Stimulated activated effector memory CD8-positive, alpha-beta T cell treated with anti-CD3 and anti-CD28 coated beads, Interleukin-12 subunit alpha, Interleukin-12 subunit beta, amount 100 ng/mL, for 72 hours (primary cell): ENCODE results near the gene SULT1A2.
"Not testable (repeated sequence)": the region's sequence is repeated elsewhere in the genome, so short reads cannot be mapped to it uniquely, and the experiment has no call there.

ENCODE experiments used
- ATAC-seq: fragments of 150-1000 bp; cut with Tn5 transposase; 2 replicates; pipeline ENCODE4 v1.10.0; 2021
- DNase-seq, 2 donors: peaks; one replicate each; pipeline ENCODE4 v3.0.0; 2021 to 2022; ENCODE audit warnings: low spot score in 2 of 2
- H3K27ac Mint-ChIP-seq: one replicate; pipeline ENCODE4 v1.8.0; 2022; ENCODE audit warnings: mild to moderate bottlenecking, mixed read lengths
- H3K36me3 Mint-ChIP-seq: one replicate; pipeline ENCODE4 v1.8.0; 2022; ENCODE audit warnings: mild to moderate bottlenecking, mixed read lengths
- H3K4me1 Mint-ChIP-seq: one replicate; pipeline ENCODE4 v1.8.0; 2022; ENCODE audit warnings: mixed read lengths
- H3K4me3 Mint-ChIP-seq: one replicate; pipeline ENCODE4 v1.8.0; 2022; ENCODE audit warnings: mild to moderate bottlenecking, mixed read lengths
- H3K9me3 Mint-ChIP-seq: one replicate; pipeline ENCODE4 v1.8.0; 2022; ENCODE audit warnings: mixed read lengths

SULT1A2 gene

DNA sequence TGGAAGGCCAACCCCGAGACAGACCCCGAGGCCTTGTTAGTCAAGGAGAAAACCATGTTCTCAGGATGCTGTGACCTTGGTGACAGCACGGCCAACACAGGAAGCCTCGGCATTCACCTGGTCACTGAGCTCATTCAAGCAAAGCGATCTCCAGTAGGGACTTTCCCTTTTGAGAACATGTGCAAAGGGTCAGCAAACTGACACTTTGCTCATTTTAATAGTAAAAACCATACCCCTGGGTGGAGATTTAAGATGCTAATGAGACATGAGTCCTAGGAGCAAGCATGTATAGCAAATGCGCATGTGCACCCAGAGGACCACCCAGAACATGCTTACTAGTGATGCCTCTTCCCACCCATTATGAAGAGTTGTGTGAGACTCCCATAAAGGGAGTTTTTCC is 5.7 kb upstream of the SULT1A2 start:
- Mint-ChIP-seq H3K4me1 (no peaks in the 10 kb centered on the region), H3K36me3 (no peaks in the 10 kb centered on the region), H3K4me3 (no peak overlapping the region), H3K9me3 (no peaks in the 10 kb centered on the region), H3K27ac (no peak overlapping the region)
- DNase-seq: no peak
- no peak for ATAC-seq

DNA sequence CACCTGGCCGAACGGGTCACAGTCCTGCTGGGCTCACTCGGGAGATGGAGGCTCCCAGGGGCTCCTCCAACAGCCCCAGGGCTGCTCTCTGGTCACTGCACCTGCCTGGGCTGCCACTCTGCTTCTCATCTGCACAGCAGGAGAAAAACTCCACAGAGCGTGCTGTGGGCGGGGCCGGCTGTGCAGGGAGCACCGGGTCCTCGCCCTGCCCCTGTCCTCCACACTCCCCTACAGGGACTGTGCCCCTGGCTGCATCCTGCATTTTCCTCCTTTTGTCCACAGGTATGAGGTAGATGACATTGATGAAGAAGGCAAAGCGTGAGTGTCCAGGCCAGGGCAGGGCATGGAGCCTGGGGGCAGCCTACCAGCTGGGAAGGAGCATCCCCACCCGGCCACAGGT is 5.2 kb upstream of the SULT1A2 start:
- H3K4me1 Mint-ChIP-seq, DNase-seq, H3K4me3 Mint-ChIP-seq, H3K36me3 Mint-ChIP-seq, H3K27ac Mint-ChIP-seq, ATAC-seq, H3K9me3 Mint-ChIP-seq: not testable (repeated sequence)

DNA sequence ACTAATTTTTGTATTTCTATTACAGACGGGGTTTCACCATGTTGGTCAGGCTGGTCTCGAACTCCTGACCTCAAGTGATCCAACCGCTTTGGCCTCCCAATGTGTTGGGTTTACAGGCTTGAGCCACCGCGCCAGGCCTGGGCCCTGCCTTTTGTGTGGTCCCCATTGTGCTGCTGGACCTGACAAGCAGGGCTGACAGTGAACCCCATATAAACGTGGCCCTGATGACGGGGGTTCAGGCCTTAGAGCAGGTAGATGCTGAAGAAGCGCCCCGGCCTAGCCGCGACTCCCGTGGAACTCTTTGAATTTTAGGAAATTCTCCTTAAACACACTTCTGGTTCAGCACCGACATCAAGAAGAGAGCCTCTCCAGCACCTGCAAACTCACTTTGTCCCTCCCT is 4.7 kb upstream of the SULT1A2 start:
- ATAC-seq, H3K27ac Mint-ChIP-seq, H3K4me1 Mint-ChIP-seq, H3K4me3 Mint-ChIP-seq, DNase-seq, H3K9me3 Mint-ChIP-seq, H3K36me3 Mint-ChIP-seq: not testable (repeated sequence)

DNA sequence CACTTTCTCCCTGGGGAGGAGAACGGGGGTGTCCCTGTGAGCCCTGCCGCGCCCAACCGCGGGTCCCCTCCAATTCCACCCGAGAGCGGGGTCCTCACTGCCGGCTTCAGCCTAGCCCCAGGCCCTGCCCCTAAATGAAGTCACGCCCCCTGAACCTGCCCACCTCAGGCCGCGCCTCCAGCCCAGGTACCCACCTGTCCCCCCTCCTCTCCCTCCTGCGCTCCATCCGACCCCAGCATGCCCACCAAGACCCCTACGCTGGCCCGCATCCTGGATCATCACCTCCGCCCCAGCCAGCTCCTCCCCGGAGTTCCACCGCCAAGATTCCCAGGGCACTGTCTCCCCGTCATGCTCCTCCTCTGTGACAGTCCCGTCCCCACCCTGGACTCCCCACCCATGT is 4.1 kb upstream of the SULT1A2 start:
- not testable (repeated sequence) for DNase-seq, H3K27ac Mint-ChIP-seq, H3K36me3 Mint-ChIP-seq, H3K4me1 Mint-ChIP-seq, H3K9me3 Mint-ChIP-seq, H3K4me3 Mint-ChIP-seq, ATAC-seq

DNA sequence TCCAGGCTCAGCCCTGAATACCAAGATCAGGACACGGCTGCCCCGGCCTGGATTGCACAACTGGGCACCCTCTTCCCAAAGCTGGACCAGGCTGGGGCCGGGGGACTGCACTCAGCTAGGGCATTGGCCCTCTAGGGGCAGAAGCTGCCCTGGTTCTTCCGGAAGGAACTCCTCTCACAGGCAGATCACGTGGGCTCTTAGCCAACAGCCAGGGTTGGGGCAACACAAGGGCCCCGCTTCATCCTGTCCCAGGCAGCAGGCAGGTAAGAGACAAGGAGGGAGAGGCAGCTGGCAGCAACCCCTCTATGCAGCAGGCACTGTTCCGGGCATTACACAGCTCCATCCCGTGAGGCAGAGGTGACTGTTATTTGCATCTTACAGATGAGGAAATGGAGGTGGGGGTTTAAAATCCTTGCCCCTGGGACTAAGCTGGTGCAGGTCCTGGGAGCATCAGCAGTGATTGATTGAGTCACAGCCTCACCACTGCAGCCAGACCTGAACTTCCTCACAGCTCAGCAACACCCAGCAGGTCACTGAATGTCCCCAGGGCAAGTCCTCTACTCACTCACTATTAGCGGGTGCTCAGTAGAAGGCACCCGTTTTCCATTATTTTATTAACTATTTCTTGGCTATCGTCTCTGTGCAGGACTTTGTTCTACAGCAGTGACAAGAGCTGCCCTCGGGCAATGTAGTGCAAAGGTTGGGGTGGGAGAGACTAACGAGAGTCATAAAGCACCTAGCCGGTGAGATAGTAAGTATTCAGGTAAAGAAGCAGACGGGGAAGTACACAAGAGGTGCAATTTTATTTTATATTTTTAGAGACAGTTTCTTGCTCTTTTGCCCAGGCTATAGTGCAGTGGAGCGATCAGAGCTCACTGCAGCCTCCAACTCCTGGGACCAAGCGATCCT is 2.8 kb upstream of the SULT1A2 start:
- H3K27ac Mint-ChIP-seq: not testable (repeated sequence)

DNA sequence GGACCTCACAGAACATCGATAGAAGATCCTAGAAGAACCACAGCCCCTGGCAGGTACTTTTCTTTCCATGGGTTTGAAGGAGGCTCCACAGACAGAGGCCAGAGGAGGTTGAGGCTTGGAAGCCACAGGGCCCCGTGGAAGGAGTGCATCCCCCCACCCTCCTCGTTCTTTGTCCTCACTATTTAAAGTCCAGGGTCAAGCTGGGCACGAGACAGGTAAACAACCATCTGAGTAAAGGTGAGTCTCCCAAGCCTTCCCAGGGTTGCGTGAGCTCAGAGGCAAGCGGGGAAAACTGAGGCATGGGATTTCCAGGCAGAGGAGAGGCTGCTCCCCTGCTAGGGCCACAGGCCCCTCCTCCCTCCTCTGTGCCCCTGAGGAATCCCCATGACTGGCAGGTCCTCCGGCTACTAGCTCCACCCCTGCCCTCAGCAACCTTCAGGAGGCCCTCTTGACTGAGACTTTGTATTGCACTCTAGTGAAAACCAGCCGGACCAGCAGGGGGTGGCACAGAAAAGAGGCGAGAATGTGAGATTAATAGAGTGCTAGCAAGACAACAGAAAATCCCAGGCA is 927 bp upstream of the SULT1A2 start:
- ATAC-seq (no peak), DNase-seq (no peak)
- no peaks in the 10 kb centered on the region for H3K9me3 Mint-ChIP-seq
- H3K36me3 Mint-ChIP-seq: no peaks in the 10 kb centered on the region
- H3K4me3 Mint-ChIP-seq: no peak overlapping the region
- H3K27ac Mint-ChIP-seq: no peak overlapping the region
- H3K4me1 Mint-ChIP-seq: peaks cover 6% of the 10 kb centered on the region

More for the DNA sequence above, 2.8 kb upstream of the SULT1A2 start:
- H3K4me1 Mint-ChIP-seq, H3K9me3 Mint-ChIP-seq, DNase-seq, H3K36me3 Mint-ChIP-seq, H3K4me3 Mint-ChIP-seq: not testable (repeated sequence)
- ATAC-seq: peak; percentile 86

DNA sequence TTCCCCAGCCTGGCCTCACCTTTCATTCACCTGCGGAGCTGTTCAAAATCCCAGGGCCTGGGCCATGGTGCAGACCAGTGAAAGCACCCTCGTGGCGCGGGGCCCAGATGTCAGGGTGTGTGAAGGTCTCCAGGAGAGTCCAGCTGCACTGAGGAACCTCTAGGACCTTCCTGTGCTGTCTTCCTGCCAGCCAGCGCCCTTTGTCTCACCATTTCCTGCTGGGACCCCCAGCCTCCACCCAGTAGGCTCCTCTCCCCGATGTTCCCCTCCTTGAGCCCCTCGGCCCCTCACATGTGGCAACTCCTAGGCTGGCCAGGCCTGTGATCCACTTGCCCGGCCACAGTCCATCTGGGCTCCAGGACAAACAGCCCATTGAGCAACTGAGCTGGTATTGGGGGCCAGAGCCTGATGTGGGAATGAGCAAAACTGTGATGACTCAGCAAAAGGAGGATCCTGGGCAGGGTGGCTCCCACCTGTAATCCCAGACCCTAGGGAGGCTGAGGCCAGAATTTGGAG is 677 bp downstream of the SULT1A2 start:
- no peak overlapping the region for H3K27ac Mint-ChIP-seq

DNA sequence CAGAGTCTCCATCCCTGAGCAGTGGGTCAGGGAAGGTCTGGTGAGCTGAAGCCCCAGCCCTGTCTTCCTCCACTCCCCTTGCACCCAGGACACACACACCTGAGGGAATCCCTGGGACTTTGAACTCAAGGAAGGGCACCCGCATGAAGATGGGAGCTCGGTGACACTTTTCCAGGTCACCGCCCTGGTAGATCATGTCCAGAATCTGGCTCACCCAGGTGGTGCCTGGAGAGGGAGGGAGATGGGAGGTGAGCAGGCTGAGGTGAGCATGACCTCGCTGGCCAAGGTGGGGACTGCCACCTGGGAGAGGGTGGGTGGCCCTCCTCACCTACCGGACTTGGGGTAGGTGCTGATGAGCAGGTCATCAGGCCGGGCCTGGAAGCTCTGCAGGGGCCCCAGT is 1.4 kb downstream of the SULT1A2 start:
- peaks cover 13% of the 10 kb centered on the region for H3K36me3 Mint-ChIP-seq
- H3K4me3 Mint-ChIP-seq, ATAC-seq, H3K27ac Mint-ChIP-seq, DNase-seq, H3K9me3 Mint-ChIP-seq, H3K4me1 Mint-ChIP-seq: not testable (repeated sequence)

More for the DNA sequence above, 677 bp downstream of the SULT1A2 start:
- no peak for ATAC-seq
- no peak for DNase-seq
- H3K36me3 Mint-ChIP-seq: peaks cover 6% of the 10 kb centered on the region
- H3K9me3 Mint-ChIP-seq: no peaks in the 10 kb centered on the region
- no peak overlapping the region for H3K4me3 Mint-ChIP-seq
- H3K4me1 Mint-ChIP-seq: peaks cover 6% of the 10 kb centered on the region

DNA sequence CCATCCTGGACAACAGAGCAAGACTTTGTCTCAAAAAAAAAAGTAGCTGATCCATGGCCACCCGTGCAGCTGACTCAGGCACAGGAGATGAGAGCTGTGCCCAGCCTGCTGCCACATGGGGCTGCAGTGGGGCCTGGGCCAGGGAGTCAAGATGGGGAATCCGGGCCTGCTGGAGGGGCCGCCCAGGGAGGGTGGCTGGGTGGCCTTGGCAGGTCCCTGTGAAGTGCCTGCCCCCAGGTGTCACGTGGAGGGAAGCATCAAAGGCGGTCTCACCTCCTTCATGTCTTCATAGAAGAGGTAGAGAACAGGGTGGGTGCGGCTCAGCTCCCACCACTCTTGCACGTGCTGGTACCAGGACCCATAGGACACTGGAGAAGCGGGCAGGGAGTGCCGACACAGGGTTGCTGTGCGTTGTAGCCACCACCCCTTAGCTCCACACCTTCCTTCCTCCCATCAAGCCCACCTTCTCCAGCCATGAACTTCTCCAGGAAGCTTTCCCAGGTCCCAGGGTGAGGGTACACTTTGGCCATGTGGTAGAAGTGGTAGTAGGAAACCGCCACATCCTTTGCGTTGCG is 3.8 kb downstream of the SULT1A2 start:
- H3K27ac Mint-ChIP-seq: no peak overlapping the region
- no peak overlapping the region for H3K4me3 Mint-ChIP-seq
- ATAC-seq (peak; percentile 11), DNase-seq (no peak)
- H3K4me1 Mint-ChIP-seq: peaks cover 6% of the 10 kb centered on the region
- H3K9me3 Mint-ChIP-seq: no peaks in the 10 kb centered on the region
- peaks cover 26% of the 10 kb centered on the region for H3K36me3 Mint-ChIP-seq

DNA sequence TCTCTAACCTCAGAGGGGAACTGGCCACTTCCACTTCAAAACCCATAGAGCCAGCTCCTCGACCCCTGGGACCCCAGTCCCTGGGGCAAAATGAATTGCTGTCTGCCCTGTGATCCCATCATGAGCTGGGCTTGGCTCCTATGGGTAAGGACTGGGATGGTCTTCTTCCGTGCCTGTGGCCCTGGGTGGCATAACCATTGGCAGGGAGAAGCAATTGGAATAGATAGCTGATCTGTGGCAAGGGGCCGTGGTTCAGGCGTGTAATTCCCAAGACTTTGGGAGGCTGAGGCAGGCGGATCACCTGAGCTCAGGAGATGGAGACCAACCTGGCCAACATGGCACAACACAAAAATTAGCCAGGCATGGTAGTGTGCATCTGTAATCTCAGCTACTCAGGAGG is 4.3 kb downstream of the SULT1A2 start:
- H3K27ac Mint-ChIP-seq: no peak overlapping the region
- DNase-seq: no peak
- no peaks in the 10 kb centered on the region for H3K9me3 Mint-ChIP-seq
- peaks cover 6% of the 10 kb centered on the region for H3K4me1 Mint-ChIP-seq
- peaks cover 30% of the 10 kb centered on the region for H3K36me3 Mint-ChIP-seq
- H3K4me3 Mint-ChIP-seq: no peak overlapping the region
- ATAC-seq: no peak

DNA sequence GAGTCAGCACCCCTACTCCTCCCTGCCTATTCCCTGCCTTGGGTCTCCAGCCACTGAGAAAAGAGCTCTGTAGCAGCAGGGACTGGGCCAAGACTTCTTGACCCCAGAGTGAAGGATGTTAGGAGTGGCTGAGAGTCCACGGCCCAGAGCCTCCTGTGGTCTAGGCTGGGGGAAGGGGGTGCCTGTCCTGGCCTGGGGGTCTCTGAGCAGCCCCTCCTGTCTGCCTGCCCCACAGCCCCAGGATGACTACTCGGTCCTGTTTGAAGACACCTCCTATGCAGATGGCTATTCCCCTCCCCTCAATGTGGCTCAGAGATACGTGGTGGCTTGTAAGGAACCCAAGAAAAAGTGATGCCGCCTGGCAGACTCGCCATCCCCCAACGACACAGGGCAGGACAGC is 5.5 kb downstream of the SULT1A2 start:
- H3K27ac Mint-ChIP-seq: peak overlapping the region; percentile 81
- H3K36me3 Mint-ChIP-seq: peaks cover 38% of the 10 kb centered on the region

DNA sequence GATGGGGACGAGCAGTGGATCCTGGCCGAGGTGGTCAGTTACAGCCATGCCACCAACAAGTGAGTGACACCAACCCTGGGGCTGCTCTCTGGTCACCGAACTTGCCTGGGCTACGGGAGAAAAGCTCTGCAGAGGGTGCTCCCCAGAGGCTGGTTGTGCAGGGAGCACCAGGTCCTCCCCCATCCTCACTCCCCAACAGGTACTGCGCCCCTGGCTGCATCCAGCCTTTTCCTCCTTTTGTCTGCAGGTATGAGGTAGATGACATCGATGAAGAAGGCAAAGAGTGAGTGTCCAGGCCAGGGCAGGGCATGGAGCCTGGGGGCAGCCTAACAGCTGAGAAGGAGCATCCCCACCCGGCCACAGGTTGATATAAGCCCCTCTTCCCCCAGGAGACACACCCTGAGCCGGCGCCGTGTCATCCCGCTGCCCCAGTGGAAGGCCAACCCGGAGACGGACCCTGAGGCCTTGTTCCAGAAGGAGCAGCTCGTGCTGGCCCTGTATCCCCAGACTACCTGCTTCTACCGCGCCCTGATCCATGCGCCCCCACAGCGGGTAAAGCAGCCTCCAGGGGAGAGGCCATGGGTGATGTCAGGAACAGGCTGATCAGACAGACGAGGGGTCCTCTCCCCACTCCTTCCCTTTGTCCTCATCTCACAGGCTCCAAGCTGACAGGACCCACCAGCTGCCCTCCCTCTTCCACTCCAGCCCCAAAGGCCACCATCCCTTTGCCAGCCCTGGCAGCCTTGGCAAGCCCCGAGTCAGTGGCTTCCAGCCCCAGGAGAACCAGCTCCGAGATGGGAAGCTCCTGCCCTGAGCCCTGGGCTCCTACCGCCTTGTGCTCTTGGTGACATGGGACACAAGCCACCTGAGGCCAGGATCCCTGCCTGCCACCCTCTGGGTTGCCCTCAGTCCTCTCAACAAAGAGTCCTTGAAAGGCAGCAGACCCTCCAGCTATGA is 6.2 kb downstream of the SULT1A2 start:
- no peak for ATAC-seq
- H3K9me3 Mint-ChIP-seq: no peaks in the 10 kb centered on the region
- H3K4me1 Mint-ChIP-seq: peaks cover 6% of the 10 kb centered on the region
- peak overlapping the region; percentile 81 for H3K27ac Mint-ChIP-seq
- DNase-seq: no peak
- H3K36me3 Mint-ChIP-seq: peaks cover 45% of the 10 kb centered on the region
- no peak overlapping the region for H3K4me3 Mint-ChIP-seq

More for the DNA sequence above, 5.5 kb downstream of the SULT1A2 start:
- no peak overlapping the region for H3K4me3 Mint-ChIP-seq
- H3K9me3 Mint-ChIP-seq: no peaks in the 10 kb centered on the region
- ATAC-seq: no peak
- peaks cover 6% of the 10 kb centered on the region for H3K4me1 Mint-ChIP-seq
- DNase-seq: no peak

DNA sequence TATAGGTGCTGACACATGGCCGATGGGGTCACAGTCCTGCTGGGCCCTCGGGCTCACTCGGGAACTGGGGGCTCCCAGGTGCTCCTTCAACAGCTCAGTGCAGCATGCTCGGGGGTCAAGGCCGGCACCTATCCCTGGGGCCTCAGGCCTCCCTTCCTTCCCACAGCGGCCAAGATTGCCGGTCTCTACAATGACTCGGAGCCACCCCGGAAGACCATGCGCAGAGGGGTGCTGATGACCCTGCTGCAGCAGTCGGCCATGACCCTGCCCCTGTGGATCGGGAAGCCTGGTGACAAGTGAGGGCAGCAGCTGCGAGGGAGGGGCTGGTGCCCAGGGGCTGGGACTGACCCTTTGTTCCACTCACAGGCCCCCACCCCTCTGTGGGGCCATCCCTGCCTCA is 6.9 kb downstream of the SULT1A2 start:
- Mint-ChIP-seq H3K9me3 (no peaks in the 10 kb centered on the region), H3K36me3 (peaks cover 51% of the 10 kb centered on the region), H3K27ac (no peak overlapping the region), H3K4me3 (no peak overlapping the region), H3K4me1 (peaks cover 6% of the 10 kb centered on the region)
- ATAC-seq (no peak), DNase-seq (no peak)

DNA sequence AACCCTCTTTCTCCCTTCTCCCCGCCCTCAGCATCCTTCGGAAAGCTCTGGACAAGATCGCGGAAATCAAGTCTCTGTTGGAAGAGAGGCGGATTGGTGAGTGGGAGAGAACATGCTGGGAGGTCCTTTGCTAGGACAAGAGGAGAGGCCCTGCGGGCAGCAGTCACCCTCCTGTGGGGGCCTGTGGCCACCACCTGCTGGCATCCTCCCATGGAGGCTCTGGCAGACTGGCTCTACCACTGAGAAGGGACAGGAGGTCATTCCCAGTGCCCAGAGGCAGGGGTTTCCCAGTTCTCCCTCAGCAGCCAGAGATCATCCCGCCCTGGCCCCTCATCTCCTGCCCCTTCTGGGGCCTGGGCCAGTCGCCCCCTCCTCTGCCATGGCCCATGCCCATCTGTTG is 7.8 kb downstream of the SULT1A2 start:
- H3K27ac Mint-ChIP-seq: peak overlapping the region; percentile 10
- H3K9me3 Mint-ChIP-seq: no peaks in the 10 kb centered on the region
- H3K36me3 Mint-ChIP-seq: peaks cover 60% of the 10 kb centered on the region
- no peak for ATAC-seq
- DNase-seq: no peak
- peaks cover 6% of the 10 kb centered on the region for H3K4me1 Mint-ChIP-seq
- H3K4me3 Mint-ChIP-seq: no peak overlapping the region

DNA sequence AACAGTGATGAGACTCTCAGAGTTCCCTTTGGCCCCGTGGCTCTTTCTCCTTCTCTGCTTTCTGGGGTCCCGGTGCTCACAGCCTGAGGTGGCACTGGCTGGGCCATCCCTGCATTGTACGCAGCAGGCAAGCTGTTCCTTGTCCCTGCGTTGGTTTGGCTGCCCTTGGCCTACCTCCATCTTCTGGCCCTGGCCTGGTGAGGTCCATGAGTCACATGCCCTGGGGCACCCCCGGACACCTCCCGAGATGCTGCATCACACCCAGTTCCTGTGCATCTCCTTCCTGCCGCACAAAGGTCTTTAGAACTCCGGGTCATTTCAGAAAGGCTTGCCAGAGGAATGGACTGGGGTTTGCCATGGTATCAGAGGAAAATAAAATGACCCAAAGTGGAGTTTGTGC is 9.5 kb downstream of the SULT1A2 start:
- no peak overlapping the region for H3K27ac Mint-ChIP-seq

More for the DNA sequence above, 9.5 kb downstream of the SULT1A2 start:
- ATAC-seq: no peak
- Mint-ChIP-seq H3K36me3 (peaks cover 76% of the 10 kb centered on the region), H3K9me3 (no peaks in the 10 kb centered on the region), H3K4me1 (no peaks in the 10 kb centered on the region), H3K4me3 (no peak overlapping the region)
- DNase-seq: no peak
